Kidney epithelial cell (primary cell): ENCODE results near the gene CASKIN2. TPM values are rescaled to one million over a fixed set of nuclear protein-coding genes. Genes with fewer than 3 reads are reported as not detected.

Experiments used
- DNase-seq: peaks from one replicate; pipeline ENCODE4 v3.0.0-alpha.2; 2010; ENCODE audit warnings: low read depth
- H3K27me3 ChIP-seq: 2 replicates; pipeline ENCODE4 v1.6.0; 2011; ENCODE audit warnings: low read length; ENCODE audit not compliant: control insufficient read depth, insufficient read depth
- H3K36me3 ChIP-seq: 2 replicates; pipeline ENCODE4 v1.5.1; 2011; ENCODE audit warnings: low read length; ENCODE audit not compliant: control insufficient read depth, insufficient read depth
- H3K4me3 ChIP-seq: 2 replicates; pipeline ENCODE4 v1.5.1; 2011; ENCODE audit warnings: low read depth, mild to moderate bottlenecking, control low read depth, low read length
- total RNA-seq: library from RNA; depleted of rRNA; stranded (reverse); fragments of >200 nt; gene quantifications from 2 replicates; pipeline ENCODE4 v1.2.3, GENCODE V29; 2015
- TF ChIP-seq, protein P1 (sequence below): IDR thresholded peaks from 2 replicates; pipeline ENCODE4 v1.5.1; 2011; ENCODE audit warnings: mild to moderate bottlenecking, moderate library complexity, low read length, control low read depth, inconsistent platforms; ENCODE audit not compliant: insufficient read depth, poor library complexity, severe bottlenecking

CASKIN2 gene
- total RNA-seq, 1 donor from 2014 or later: 14.7 TPM

DNA sequence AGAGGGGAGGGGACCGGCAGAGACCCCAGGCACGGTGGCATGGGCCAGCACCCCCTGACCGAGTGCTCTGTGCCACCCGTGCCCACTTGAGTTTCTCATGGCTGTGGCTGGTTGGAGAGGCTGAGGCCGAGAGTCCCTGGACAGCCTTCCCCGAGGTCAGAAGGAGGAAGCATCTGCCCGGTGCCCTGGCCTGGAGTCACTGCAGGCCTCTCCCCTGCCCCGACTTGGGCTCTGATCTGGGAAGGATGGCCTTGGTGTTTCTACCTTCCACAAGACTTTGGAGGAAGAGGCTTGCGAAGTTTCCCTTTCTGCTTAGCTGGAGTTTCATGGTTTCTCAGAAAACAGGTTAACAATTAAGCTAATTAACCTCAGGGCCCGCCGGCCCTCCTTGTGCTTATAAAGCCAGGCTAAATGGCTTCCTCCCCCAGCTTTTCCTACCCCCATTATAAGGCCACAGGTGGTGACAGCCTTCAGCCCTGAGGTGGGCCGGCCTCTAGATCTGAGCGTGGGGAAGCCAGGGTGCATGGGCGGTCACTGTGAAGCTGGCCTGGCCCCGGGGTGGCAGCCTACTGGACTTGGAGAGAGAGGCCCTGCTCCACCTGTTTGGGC, 27.5 kb upstream of the CASKIN2 start:
- Histone ChIP-seq H3K4me3 (no peak overlapping the region), H3K36me3 (peaks cover 1% of the 10 kb centered on the region), H3K27me3 (no peaks in the 10 kb centered on the region)
- no peak for DNase-seq
- TF ChIP-seq, protein P1, sequence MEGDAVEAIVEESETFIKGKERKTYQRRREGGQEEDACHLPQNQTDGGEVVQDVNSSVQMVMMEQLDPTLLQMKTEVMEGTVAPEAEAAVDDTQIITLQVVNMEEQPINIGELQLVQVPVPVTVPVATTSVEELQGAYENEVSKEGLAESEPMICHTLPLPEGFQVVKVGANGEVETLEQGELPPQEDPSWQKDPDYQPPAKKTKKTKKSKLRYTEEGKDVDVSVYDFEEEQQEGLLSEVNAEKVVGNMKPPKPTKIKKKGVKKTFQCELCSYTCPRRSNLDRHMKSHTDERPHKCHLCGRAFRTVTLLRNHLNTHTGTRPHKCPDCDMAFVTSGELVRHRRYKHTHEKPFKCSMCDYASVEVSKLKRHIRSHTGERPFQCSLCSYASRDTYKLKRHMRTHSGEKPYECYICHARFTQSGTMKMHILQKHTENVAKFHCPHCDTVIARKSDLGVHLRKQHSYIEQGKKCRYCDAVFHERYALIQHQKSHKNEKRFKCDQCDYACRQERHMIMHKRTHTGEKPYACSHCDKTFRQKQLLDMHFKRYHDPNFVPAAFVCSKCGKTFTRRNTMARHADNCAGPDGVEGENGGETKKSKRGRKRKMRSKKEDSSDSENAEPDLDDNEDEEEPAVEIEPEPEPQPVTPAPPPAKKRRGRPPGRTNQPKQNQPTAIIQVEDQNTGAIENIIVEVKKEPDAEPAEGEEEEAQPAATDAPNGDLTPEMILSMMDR: no peak

DNA sequence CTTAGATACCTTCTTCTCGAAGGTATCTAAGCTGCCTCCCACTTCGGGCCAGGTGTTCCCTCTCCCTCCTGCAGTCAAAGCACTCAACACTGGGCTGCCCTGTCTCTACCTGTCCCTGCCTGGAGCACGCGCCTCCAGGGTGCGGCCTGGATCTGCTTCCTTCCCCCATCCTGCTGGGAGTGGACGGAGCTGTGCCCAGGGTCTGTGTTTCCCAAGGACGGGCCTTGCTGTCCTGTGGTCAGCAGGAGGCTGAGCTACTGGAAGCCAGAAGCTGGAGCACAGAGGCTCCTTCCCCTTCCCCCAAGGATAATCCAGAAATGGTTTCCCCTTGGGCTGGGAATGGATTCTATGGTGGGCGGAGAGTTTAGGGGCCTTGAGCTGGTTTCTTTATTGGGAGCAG, 26.9 kb upstream of the CASKIN2 start:
- H3K27me3 ChIP-seq: no peaks in the 10 kb centered on the region
- H3K36me3 ChIP-seq: peaks cover 1% of the 10 kb centered on the region
- DNase-seq: no peak
- H3K4me3 ChIP-seq: no peak overlapping the region
- TF ChIP-seq, protein P1: no peak

DNA sequence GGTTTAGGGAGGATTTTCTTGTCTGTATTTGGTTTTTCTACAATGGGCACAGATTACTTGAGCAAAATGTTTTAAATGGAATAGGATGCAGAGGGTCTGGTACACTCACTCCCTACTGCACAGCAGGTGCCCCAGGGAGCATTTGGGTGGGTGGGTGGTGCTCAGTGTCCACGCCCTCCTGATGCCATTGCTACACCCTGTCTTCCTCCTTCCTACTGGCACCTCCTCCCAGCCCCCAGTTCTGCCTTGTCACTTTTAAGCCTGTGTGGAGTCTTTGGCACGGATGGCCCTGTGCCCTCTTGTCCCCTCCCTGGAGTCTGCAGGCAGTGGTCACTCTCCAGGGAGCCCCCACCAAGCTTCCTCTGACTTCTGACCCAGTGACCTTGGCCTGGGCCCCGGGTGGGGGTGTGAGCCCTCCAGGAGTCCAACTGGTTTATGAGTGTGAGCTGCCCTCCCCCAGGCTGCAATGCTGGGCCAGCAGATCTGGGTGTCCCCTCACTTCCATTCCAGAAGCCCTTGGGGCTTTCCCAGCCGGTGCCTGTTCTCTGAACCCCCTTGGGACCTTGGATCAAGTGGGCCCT, 25.7 kb upstream of the CASKIN2 start:
- H3K27me3 ChIP-seq: no peaks in the 10 kb centered on the region
- TF ChIP-seq, protein P1: no peak
- DNase-seq: no peak
- no peaks in the 10 kb centered on the region for H3K36me3 ChIP-seq
- H3K4me3 ChIP-seq: no peak overlapping the region

DNA sequence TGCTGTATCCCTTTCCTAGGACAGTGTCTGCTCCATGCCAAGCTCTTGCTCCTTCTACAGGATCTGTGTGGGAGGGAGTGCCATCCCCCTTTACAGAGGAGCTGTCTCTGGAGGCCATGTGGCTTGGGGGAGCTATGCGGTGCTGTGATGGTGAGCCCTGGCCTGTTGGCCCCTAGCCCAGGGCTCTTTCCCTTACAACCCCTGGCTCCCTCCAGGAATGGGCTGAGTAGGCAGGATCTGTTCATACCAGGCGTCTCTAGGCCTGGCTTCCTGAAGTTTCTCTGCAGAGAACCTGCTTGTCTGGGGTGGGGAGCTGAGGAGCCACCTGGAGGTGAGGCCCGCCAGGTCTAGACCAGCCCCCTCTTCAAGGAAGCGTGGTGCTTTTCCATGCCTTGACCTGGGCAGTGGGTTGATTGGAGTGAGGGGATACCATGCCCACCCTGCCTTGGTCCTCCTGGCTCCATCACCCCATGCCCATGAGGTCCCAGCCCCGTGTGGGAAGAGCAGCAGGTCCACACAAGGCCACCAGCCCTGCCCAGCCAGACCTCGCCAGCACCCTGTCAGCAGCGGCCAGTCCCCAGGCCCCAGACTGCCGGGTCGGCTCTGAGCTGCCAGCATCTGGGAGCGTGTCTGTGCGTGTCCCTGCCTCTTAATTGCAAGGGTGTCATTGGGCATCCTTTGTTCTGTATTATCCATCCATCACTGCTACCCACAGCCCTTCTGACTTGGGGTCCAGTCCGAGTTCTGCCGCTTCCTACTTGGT, 24.8 kb upstream of the CASKIN2 start:
- Histone ChIP-seq H3K27me3 (no peaks in the 10 kb centered on the region), H3K36me3 (no peaks in the 10 kb centered on the region), H3K4me3 (no peak overlapping the region)
- DNase-seq: no peak
- TF ChIP-seq, protein P1: no peak

DNA sequence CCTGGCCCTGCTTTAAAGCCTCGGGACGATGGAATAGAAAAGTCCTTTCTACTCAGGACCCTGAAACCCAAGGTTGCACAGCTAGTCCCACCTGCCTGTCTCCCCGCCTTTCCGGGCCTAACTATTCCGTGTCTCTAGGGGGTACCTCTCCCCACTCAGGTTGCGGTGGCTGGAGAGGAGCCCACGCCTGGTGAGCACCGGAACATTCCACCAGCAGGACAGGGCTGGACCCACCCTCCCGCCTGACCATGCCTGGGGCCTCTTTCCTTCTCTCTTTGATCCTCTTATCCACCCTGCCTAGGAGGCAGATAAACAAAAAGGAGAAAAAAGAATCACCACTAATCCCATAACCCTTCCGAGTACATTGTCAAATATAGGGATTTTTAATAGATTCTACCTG, 21.0 kb upstream of the CASKIN2 start:
- no peaks in the 10 kb centered on the region for H3K27me3 ChIP-seq

More for the DNA sequence above, 21.0 kb upstream of the CASKIN2 start:
- TF ChIP-seq, protein P1: no peak
- no peak for DNase-seq
- Histone ChIP-seq H3K4me3 (no peak overlapping the region), H3K36me3 (no peaks in the 10 kb centered on the region)
